Endothelial cell of umbilical vein (primary cell): ENCODE data around the gene SLC49A3. TPM values are rescaled to one million over a fixed set of nuclear protein-coding genes. Genes with fewer than 3 reads are reported as not detected.

Experiments used
- BruUV-seq: library from RNA; stranded (reverse); fragments of 400-500 nt; replicated peaks from 2 replicates; lab custom pipeline; 2021; lab: Mats Ljungman, UMichigan
- CTCF ChIA-PET: fragments of 300-600, 350-600 bp; sonication (Branson Sonifier 250); formaldehyde crosslinking; loops from one replicate; lab custom pipeline; 2021; ENCODE audit warnings: antibody characterized with exemption, inconsistent platforms; lab: Charles Lee
- POLR2A ChIA-PET: fragments of 300-600, 350-600 bp; sonication (Branson Sonifier 250); formaldehyde crosslinking; loops from one replicate; lab custom pipeline; 2021; ENCODE audit warnings: antibody characterized with exemption, inconsistent platforms; lab: Charles Lee
- DNase-seq: peaks from one replicate; pipeline ENCODE4 v3.0.0-alpha.2; 2011; ENCODE audit warnings: low read depth, low spot score
- FAIRE-seq: peaks from 2 replicates; lab custom pipeline; 2011; peaks lifted over from hg19 to GRCh38; lab: Jason Lieb, UNC
- H2AFZ ChIP-seq: 2 replicates; pipeline ENCODE4 v1.6.0; 2012; ENCODE audit warnings: low read depth, low read length, control low read depth, inconsistent platforms
- H3K27ac ChIP-seq: 2 replicates; pipeline ENCODE4 v1.5.1; 2011; ENCODE audit warnings: low read depth, mild to moderate bottlenecking, control low read depth, low read length, moderate library complexity; ENCODE audit not compliant: insufficient read depth
- H3K27me3 ChIP-seq, 2 experiments: 2 replicates each; pipeline versions ENCODE4 v1.6.0 to v1.6.1; 2011; ENCODE audit warnings: low read length in 2 of 2, mixed read lengths in 1 of 2; ENCODE audit not compliant: control insufficient read depth in 2 of 2, insufficient read depth in 2 of 2
- H3K36me3 ChIP-seq, 2 experiments: 2 replicates in 1 of 2; 3 replicates in 1 of 2; pipeline ENCODE4 v1.5.1; 2011; ENCODE audit warnings: low read length in 2 of 2, mild to moderate bottlenecking in 1 of 2, moderate library complexity in 1 of 2; ENCODE audit not compliant: control insufficient read depth in 2 of 2, insufficient read depth in 2 of 2; ENCODE audit errors: extremely low read depth in 1 of 2
- H3K4me1 ChIP-seq: 3 replicates; pipeline ENCODE4 v1.5.1; 2011; ENCODE audit warnings: mild to moderate bottlenecking, low read length; ENCODE audit not compliant: control insufficient read depth, insufficient read depth; ENCODE audit errors: extremely low read depth
- H3K4me2 ChIP-seq: 2 replicates; pipeline ENCODE4 v1.6.1; 2011; ENCODE audit warnings: low read length, control low read depth, mixed read lengths; ENCODE audit not compliant: insufficient read depth
- H3K4me3 ChIP-seq, 3 experiments: fragments of 200-600 bp in 1 of 3; sonication (generic), shearing (Covaris generic) in 1 of 3; replicated peaks in 1 of 3; 2 replicates each; pipeline ENCODE4 v1.5.1; 2011 to 2016; ENCODE audit warnings: control low read depth in 3 of 3, low read length in 3 of 3, mild to moderate bottlenecking in 2 of 3, inconsistent platforms in 1 of 3, low read depth in 1 of 3, moderate library complexity in 1 of 3; ENCODE audit not compliant: insufficient read depth in 1 of 3
- H3K79me2 ChIP-seq: 2 replicates; pipeline ENCODE4 v1.6.0; 2012; ENCODE audit warnings: low read length, inconsistent platforms; ENCODE audit not compliant: control insufficient read depth, insufficient read depth
- H3K9ac ChIP-seq: replicated peaks from 2 replicates; pipeline ENCODE3; 2011; ENCODE audit warnings: low read length, control low read depth; ENCODE audit not compliant: insufficient read depth; ENCODE audit errors: extremely low read depth
- H3K9me1 ChIP-seq: replicated peaks from 3 replicates; pipeline ENCODE4 v1.6.0; 2011; ENCODE audit warnings: mild to moderate bottlenecking, low read length; ENCODE audit not compliant: control insufficient read depth, insufficient read depth; ENCODE audit errors: extremely low read depth
- H3K9me3 ChIP-seq: replicated peaks from 2 replicates; pipeline ENCODE4 v1.5.1; 2012; ENCODE audit warnings: low read length, inconsistent platforms; ENCODE audit not compliant: control insufficient read depth, insufficient read depth
- H4K20me1 ChIP-seq: replicated peaks from 2 replicates; pipeline ENCODE3; 2011; ENCODE audit warnings: mild to moderate bottlenecking, low read length; ENCODE audit not compliant: control insufficient read depth, insufficient read depth; ENCODE audit errors: extremely low read depth
- EZH2 ChIP-seq: IDR thresholded peaks from 2 replicates; pipeline ENCODE4 v1.6.1; 2012; ENCODE audit warnings: borderline replicate concordance, low read depth, mild to moderate bottlenecking, moderate library complexity, low read length, inconsistent platforms; ENCODE audit not compliant: severe bottlenecking
- FOS ChIP-seq: IDR thresholded peaks from 2 replicates; pipeline ENCODE4 v1.6.1; 2011; ENCODE audit warnings: mild to moderate bottlenecking, low read length, moderate library complexity, borderline replicate concordance; ENCODE audit not compliant: insufficient read depth
- GATA2 ChIP-seq: IDR thresholded peaks from 2 replicates; pipeline ENCODE4 v1.7.0; 2011; ENCODE audit warnings: low read depth, mild to moderate bottlenecking, moderate library complexity, mixed read lengths, low read length; ENCODE audit not compliant: insufficient read length, insufficient read depth
- JUN ChIP-seq: IDR thresholded peaks from 2 replicates; pipeline ENCODE4 v1.6.1; 2011; ENCODE audit warnings: borderline replicate concordance, low read depth; ENCODE audit not compliant: insufficient read length, insufficient read depth
- MYC ChIP-seq: IDR thresholded peaks from one replicate; pipeline ENCODE4 v1.6.1; 2011; ENCODE audit warnings: mild to moderate bottlenecking, low read depth, low read length
- POLR2A ChIP-seq: IDR thresholded peaks from 2 replicates; pipeline ENCODE4 v1.6.1; 2012; ENCODE audit warnings: low read depth, mild to moderate bottlenecking, control low read depth, low read length
- POLR2AphosphoS5 ChIP-seq: IDR thresholded peaks from 2 replicates; pipeline ENCODE4 v1.6.1; 2012; ENCODE audit warnings: low read depth, mild to moderate bottlenecking, control low read depth, low read length, moderate library complexity; ENCODE audit not compliant: insufficient read depth
- dilution Hi-C: fragments of 300-500 bp; cut with MboI; formaldehyde crosslinking; loops from one replicate; pipeline ENCODE4 v1.15.0; 2019; ENCODE audit warnings: low sequenced_read_pairs; ENCODE audit not compliant: extremely low pct_ligation_motif_present
- intact Hi-C: fragments of 100-400 bp; cut with micrococcal nuclease; formaldehyde crosslinking; loops from one replicate; pipeline ENCODE4 v1.10.0; 2022
- polyA plus RNA-seq, 4 experiments: library from polyadenylated mRNA; depleted of rRNA in 3 of 4; stranded (reverse) in 3 of 4; unstranded in 1 of 4; fragments of >200 nt; gene quantifications; 2 replicates each; pipeline versions ENCODE4 v1.2.1 to v1.2.3, GENCODE V29; 2011 to 2012; ENCODE audit warnings: missing spikeins in 1 of 4
- total RNA-seq: library from RNA; stranded (reverse); gene quantifications from 2 replicates; pipeline ENCODE4 v1.2.3, GENCODE V29; 2021
- TF ChIP-seq, protein P1 (sequence below): IDR thresholded peaks from 2 replicates; pipeline ENCODE4 v1.6.1; 2011; ENCODE audit not compliant: insufficient read depth, insufficient read length
- TF ChIP-seq, protein P2 (sequence below), 2 donors: IDR thresholded peaks; 1 replicate in 1 of 2; 2 replicates in 1 of 2; pipeline ENCODE4 v1.5.1; 2011; ENCODE audit warnings: low read length in 2 of 2, mild to moderate bottlenecking in 2 of 2, moderate library complexity in 2 of 2, control low read depth in 1 of 2, inconsistent platforms in 1 of 2, low read depth in 1 of 2; ENCODE audit not compliant: insufficient read depth in 1 of 2; ENCODE audit errors: extremely low read depth in 1 of 2

SLC49A3 gene
- total and polyA plus RNA-seq, 2 donors (not counting 3 experiments of a cell fraction or from before 2014, with no cell fraction given), result 4.2 to 11.5 TPM

DNA sequence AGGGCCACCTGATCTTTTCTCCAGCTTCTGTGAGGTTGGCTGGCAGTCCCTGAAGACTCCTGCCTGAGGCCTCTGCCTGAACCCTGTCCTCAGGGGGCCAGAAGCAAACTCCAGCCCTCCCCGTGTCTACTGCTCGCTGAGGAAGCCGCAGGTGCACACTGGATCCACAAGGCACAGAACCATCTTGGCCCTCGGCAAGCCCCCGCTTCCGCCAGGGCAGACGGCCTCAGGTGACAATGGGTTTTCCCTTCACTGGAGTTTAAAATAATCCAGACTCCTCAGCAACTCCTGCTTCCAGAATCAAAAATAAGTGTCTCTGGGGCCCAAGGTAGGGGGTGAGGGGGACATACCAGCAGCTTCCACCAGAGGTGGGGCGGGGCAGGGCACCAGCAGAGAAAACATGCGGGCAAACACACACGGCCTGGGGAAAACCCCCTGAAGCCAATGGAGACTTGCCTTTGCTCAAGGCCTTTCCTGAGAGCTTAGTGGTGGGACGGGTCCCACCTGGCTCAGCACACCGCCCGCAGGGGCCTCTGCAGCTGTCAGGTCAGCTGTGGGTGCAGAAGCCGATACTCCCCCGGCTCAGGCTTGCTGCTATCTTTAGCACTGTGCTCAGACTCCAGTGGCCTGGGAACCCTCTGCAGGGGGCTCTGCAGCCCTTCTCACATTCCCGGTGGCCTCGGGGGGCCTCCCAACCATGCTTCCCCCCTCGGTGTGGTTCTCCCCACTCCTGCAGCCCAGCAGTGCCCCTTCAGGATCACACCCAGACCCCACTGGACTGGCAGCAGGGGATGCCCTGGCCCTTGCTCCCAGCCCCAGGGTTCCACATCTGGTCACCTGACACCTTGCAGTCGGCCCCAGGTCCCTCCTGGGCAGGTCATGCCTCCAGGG is 12.7 kb downstream of the SLC49A3 start:
- Histone ChIP-seq H3K4me1 (peaks cover 16% of the 10 kb centered on the region), H3K36me3 (peaks cover 9% of the 10 kb centered on the region in 2 experiments), H3K79me2 (peaks cover 12% of the 10 kb centered on the region), H3K4me3 (no peak overlapping the region), H3K27ac (no peak overlapping the region), H3K9ac (no peak overlapping the region), H3K4me2 (no peak overlapping the region), H3K27me3 (no peaks in the 10 kb centered on the region), H3K9me1 (no peaks in the 10 kb centered on the region), H3K9me3 (no peaks in the 10 kb centered on the region), H4K20me1 (no peaks in the 10 kb centered on the region), H2AFZ (no peak overlapping the region)
- POLR2A ChIA-PET, result no interaction called here
- CTCF ChIA-PET, result interaction anchor here (1.4 kb wide), 1 partner anchor 8 kb away, joined by 5 read pairs; no protein-coding TSS in a partner anchor
- intact Hi-C loops (loop anchor here (10.0 kb wide), 2 partner anchors 201 to 341 kb away; partner anchors contain the start of gene ZNF141), dilution Hi-C loops (no loop called here)
- DNase-seq (no peak), FAIRE-seq (no peak)
- BruUV-seq, result no TSS peak
- TF ChIP-seq JUN (no peak), EZH2 (no peak), POLR2A (no peak), FOS (no peak), MYC (no peak), POLR2AphosphoS5 (no peak), GATA2 (no peak)
- TF ChIP-seq, protein P1, sequence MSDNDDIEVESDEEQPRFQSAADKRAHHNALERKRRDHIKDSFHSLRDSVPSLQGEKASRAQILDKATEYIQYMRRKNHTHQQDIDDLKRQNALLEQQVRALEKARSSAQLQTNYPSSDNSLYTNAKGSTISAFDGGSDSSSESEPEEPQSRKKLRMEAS, result no peak
- TF ChIP-seq, protein P2, sequence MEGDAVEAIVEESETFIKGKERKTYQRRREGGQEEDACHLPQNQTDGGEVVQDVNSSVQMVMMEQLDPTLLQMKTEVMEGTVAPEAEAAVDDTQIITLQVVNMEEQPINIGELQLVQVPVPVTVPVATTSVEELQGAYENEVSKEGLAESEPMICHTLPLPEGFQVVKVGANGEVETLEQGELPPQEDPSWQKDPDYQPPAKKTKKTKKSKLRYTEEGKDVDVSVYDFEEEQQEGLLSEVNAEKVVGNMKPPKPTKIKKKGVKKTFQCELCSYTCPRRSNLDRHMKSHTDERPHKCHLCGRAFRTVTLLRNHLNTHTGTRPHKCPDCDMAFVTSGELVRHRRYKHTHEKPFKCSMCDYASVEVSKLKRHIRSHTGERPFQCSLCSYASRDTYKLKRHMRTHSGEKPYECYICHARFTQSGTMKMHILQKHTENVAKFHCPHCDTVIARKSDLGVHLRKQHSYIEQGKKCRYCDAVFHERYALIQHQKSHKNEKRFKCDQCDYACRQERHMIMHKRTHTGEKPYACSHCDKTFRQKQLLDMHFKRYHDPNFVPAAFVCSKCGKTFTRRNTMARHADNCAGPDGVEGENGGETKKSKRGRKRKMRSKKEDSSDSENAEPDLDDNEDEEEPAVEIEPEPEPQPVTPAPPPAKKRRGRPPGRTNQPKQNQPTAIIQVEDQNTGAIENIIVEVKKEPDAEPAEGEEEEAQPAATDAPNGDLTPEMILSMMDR (IDR thresholded peaks at IDR 0.05; ENCODE audit: extremely low read depth in 1 of 2, insufficient read depth in 1 of 2, low read depth in 1 of 2, low read length in 2 of 2), result no peak
